HepG2 (cell line): Measurements from ENCODE around the gene FAHD1. TPM values are rescaled to one million over a fixed set of nuclear protein-coding genes. Genes with fewer than 3 reads are reported as not detected.

Source experiments
- EED ChIP-seq: sonication (generic); formaldehyde crosslinking; IDR thresholded peaks from 2 replicates; pipeline ENCODE4 v1.5.0; 2020; ENCODE audit warnings: mild to moderate bottlenecking, missing genetic modification reagents
- FOXC1 ChIP-seq: sonication (generic); formaldehyde crosslinking; IDR thresholded peaks from 2 replicates; pipeline ENCODE4 v1.8.0; 2022; ENCODE audit warnings: mild to moderate bottlenecking, missing genetic modification reagents, borderline replicate concordance
- HDAC6 ChIP-seq: fragments of 200-600 bp; sonication (generic); IDR thresholded peaks from 2 replicates; pipeline ENCODE4 v1.7.0; 2017; ENCODE audit warnings: mild to moderate bottlenecking, antibody characterized with exemption, low read length, low read depth
- HOXA3 ChIP-seq: sonication (generic); formaldehyde crosslinking; IDR thresholded peaks from 2 replicates; pipeline ENCODE4 v1.5.0; 2020; ENCODE audit warnings: missing genetic modification reagents
- LCORL ChIP-seq, 2 experiments: fragments of 450-650 bp in 1 of 2; sonication (generic) in 1 of 2; formaldehyde crosslinking in 1 of 2; IDR thresholded peaks; 2 replicates each; pipeline versions ENCODE4 v1.5.0 to v1.6.1; 2017 to 2020; ENCODE audit warnings: antibody characterized with exemption in 1 of 2, missing genetic modification reagents in 1 of 2
- MAFK ChIP-seq, 2 experiments: IDR thresholded peaks in 1 of 2; conservative IDR thresholded peaks in 1 of 2; 2 replicates each; pipeline ENCODE4 v1.6.1; 2011; ENCODE audit warnings: improper control_type of control experiment in 2 of 2, low read length in 2 of 2
- REL ChIP-seq: sonication (generic); formaldehyde crosslinking; conservative IDR thresholded peaks from 2 replicates; pipeline ENCODE4 v1.8.0; 2022; ENCODE audit warnings: mild to moderate bottlenecking, missing genetic modification reagents, moderate library complexity
- ZNF383 ChIP-seq: sonication (generic); formaldehyde crosslinking; IDR thresholded peaks from 2 replicates; pipeline ENCODE4 v1.4.0; 2020; ENCODE audit warnings: missing genetic modification reagents, mild to moderate bottlenecking, borderline replicate concordance
- ZNF567 ChIP-seq: sonication (generic); formaldehyde crosslinking; IDR thresholded peaks from 2 replicates; pipeline ENCODE4 v1.8.1; 2023; ENCODE audit warnings: mild to moderate bottlenecking, missing genetic modification reagents, borderline replicate concordance
- ZNF747 ChIP-seq: sonication (generic); formaldehyde crosslinking; IDR thresholded peaks from 2 replicates; pipeline ENCODE4 v1.8.1; 2023; ENCODE audit warnings: missing genetic modification reagents, mild to moderate bottlenecking, borderline replicate concordance
- polyA plus RNA-seq, 8 experiments: library from polyadenylated mRNA; depleted of rRNA in 3 of 8; stranded (reverse) in 7 of 8; unstranded in 1 of 8; fragments of >200 nt; fragmentation: Illumina TruSeq in 4 of 8; extraction: Trizol in 4 of 8; gene quantifications; 2 replicates each; pipeline versions ENCODE4 v1.2.1 to v1.2.3, GENCODE V29; 2011 to 2016; ENCODE audit warnings: low read depth in 4 of 8, missing spikeins in 1 of 8, mixed read lengths in 1 of 8; ENCODE audit not compliant: insufficient read depth in 1 of 8
- total RNA-seq, 5 experiments: library from RNA; depleted of rRNA; stranded (reverse); fragments of >200 nt; fragmentation: Illumina TruSeq; extraction: Trizol; gene quantifications; 2 replicates each; pipeline ENCODE4 v1.2.3, GENCODE V29; 2016; ENCODE audit warnings: low read depth in 1 of 5
- TF ChIP-seq, protein P1 (sequence below): IDR thresholded peaks from 2 replicates; pipeline ENCODE4 v1.6.1; 2012; ENCODE audit warnings: low read length, improper control_type of control experiment
- TF ChIP-seq, protein P2 (sequence below): sonication (generic); formaldehyde crosslinking; IDR thresholded peaks from 2 replicates; pipeline ENCODE4 v1.9.0; 2022; ENCODE audit warnings: low read depth, missing genetic modification reagents
- TF ChIP-seq, protein P3 (sequence below): sonication (generic); formaldehyde crosslinking; IDR thresholded peaks from 2 replicates; pipeline ENCODE4 v1.5.1; 2020; ENCODE audit warnings: missing genetic modification reagents, mild to moderate bottlenecking, borderline replicate concordance
- TF ChIP-seq, protein P4 (sequence below): sonication (generic); formaldehyde crosslinking; IDR thresholded peaks from 2 replicates; pipeline ENCODE4 v1.8.0; 2022; ENCODE audit warnings: mild to moderate bottlenecking, missing genetic modification reagents, borderline replicate concordance
- TF ChIP-seq, protein P5 (sequence below), 2 experiments: sonication (generic) in 1 of 2; formaldehyde crosslinking in 1 of 2; IDR thresholded peaks; 2 replicates each; pipeline versions ENCODE4 v1.4.0 to v1.6.1; 2016 to 2020; ENCODE audit warnings: borderline replicate concordance in 1 of 2, low read depth in 1 of 2, mild to moderate bottlenecking in 1 of 2, missing genetic modification reagents in 1 of 2

The FAHD1 gene
- total and polyA plus RNA-seq, 2 of the 13 experiments (the other 11 are each of a cell fraction or from before 2014, with no cell fraction given), result 39.0 to 45.3 TPM

DNA sequence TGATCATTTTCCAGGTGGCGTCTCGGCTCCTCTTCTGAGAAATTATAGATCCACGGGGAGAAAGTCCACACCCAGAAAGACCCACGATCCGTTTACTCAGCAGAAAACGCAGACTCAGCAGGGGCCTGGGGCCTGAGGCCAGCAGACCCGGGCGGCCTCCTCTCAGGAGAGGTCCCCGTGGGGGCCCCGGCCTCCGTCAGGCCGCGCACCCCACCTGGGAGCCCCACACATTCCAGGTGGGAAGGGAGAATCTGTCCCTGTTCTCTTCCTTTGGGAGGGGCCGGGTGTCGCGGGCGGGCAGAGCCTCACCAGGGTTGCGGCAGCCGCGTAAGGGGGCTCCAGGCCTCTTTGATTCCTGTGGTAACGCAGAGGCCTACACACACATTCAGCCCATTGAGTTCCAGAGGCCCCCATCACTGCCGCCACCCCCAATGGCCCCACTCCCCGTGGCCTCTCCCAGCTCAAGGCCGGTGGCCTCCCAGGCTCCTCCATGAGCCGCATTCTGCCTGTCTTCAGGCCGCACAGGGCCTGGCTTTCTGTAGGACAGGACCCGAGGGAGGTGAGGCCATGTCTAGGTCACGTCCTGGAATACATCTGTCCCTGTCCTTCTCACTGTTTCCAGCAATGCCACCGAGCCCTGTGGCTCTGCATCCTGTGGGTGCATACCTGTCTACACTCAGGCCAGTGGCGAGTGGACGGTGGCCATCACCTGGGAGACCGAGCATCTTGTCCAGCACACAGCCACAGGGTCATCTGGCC is 31.9 kb upstream of the FAHD1 start (continued):
- TF ChIP-seq, protein P1, sequence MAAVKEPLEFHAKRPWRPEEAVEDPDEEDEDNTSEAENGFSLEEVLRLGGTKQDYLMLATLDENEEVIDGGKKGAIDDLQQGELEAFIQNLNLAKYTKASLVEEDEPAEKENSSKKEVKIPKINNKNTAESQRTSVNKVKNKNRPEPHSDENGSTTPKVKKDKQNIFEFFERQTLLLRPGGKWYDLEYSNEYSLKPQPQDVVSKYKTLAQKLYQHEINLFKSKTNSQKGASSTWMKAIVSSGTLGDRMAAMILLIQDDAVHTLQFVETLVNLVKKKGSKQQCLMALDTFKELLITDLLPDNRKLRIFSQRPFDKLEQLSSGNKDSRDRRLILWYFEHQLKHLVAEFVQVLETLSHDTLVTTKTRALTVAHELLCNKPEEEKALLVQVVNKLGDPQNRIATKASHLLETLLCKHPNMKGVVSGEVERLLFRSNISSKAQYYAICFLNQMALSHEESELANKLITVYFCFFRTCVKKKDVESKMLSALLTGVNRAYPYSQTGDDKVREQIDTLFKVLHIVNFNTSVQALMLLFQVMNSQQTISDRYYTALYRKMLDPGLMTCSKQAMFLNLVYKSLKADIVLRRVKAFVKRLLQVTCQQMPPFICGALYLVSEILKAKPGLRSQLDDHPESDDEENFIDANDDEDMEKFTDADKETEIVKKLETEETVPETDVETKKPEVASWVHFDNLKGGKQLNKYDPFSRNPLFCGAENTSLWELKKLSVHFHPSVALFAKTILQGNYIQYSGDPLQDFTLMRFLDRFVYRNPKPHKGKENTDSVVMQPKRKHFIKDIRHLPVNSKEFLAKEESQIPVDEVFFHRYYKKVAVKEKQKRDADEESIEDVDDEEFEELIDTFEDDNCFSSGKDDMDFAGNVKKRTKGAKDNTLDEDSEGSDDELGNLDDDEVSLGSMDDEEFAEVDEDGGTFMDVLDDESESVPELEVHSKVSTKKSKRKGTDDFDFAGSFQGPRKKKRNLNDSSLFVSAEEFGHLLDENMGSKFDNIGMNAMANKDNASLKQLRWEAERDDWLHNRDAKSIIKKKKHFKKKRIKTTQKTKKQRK, result no peak
- TF ChIP-seq ZNF383 (CRISPR knock-in tag) (no peak), ZNF747 (CRISPR knock-in tag) (no peak), HOXA3 (0 out of 2 replicates have a peak, but pooled peaks have one; percentile 27), EED (CRISPR knock-in tag) (0 out of 2 replicates have a peak, but pooled peaks have one; percentile 17), REL (CRISPR knock-in tag) (no peak), LCORL (IDR thresholded peaks at IDR 0.05) (no peak), LCORL (CRISPR knock-in tag; IDR thresholded peaks at IDR 0.05) (no peak), ZNF567 (CRISPR knock-in tag) (no peak), MAFK (conservative IDR thresholded peaks at IDR 0.05 in 1 of 2, IDR thresholded peaks at IDR 0.05 in 1 of 2; ENCODE audit: low read length in 2 of 2) (peak; percentile 67 to 69), HDAC6 (no peak), FOXC1 (CRISPR knock-in tag) (no peak)
- TF ChIP-seq, protein P2, sequence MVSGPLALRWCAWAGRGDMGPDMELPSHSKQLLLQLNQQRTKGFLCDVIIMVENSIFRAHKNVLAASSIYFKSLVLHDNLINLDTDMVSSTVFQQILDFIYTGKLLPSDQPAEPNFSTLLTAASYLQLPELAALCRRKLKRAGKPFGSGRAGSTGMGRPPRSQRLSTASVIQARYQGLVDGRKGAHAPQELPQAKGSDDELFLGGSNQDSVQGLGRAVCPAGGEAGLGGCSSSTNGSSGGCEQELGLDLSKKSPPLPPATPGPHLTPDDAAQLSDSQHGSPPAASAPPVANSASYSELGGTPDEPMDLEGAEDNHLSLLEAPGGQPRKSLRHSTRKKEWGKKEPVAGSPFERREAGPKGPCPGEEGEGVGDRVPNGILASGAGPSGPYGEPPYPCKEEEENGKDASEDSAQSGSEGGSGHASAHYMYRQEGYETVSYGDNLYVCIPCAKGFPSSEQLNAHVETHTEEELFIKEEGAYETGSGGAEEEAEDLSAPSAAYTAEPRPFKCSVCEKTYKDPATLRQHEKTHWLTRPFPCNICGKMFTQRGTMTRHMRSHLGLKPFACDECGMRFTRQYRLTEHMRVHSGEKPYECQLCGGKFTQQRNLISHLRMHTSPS (CRISPR knock-in tag), result no peak
- TF ChIP-seq, protein P3, sequence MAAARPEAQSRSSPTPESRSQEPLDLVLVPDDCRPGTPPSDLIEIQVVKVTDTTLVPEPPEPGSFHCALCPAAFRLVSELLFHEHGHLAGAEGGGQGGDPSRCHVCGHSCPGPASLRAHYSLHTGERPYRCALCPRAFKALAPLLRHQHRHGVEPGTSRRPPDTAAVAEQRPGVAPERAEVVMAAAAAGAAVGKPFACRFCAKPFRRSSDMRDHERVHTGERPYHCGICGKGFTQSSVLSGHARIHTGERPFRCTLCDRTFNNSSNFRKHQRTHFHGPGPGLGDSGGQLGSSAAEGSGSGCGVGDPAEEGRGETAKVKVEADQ (CRISPR knock-in tag), result no peak
- TF ChIP-seq, protein P4, sequence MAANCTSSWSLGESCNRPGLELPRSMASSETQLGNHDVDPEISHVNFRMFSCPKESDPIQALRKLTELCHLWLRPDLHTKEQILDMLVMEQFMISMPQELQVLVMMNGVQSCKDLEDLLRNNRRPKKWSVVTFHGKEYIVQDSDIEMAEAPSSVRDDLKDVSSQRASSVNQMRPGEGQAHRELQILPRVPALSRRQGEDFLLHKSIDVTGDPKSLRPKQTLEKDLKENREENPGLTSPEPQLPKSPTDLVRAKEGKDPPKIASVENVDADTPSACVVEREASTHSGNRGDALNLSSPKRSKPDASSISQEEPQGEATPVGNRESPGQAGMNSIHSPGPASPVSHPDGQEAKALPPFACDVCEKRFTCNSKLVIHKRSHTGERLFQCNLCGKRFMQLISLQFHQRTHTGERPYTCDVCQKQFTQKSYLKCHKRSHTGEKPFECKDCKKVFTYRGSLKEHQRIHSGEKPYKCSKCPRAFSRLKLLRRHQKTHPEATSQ (CRISPR knock-in tag), result no peak
- TF ChIP-seq, protein P5, sequence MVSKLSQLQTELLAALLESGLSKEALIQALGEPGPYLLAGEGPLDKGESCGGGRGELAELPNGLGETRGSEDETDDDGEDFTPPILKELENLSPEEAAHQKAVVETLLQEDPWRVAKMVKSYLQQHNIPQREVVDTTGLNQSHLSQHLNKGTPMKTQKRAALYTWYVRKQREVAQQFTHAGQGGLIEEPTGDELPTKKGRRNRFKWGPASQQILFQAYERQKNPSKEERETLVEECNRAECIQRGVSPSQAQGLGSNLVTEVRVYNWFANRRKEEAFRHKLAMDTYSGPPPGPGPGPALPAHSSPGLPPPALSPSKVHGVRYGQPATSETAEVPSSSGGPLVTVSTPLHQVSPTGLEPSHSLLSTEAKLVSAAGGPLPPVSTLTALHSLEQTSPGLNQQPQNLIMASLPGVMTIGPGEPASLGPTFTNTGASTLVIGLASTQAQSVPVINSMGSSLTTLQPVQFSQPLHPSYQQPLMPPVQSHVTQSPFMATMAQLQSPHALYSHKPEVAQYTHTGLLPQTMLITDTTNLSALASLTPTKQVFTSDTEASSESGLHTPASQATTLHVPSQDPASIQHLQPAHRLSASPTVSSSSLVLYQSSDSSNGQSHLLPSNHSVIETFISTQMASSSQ (IDR thresholded peaks at IDR 0.05; ENCODE audit: low read depth), result no peak
- TF ChIP-seq, protein P5 (CRISPR knock-in tag; IDR thresholded peaks at IDR 0.05; ENCODE audit: borderline replicate concordance), result no peak
